Effector memory CD8-positive, alpha-beta T cell (primary cell): ENCODE measurements around the gene NHLRC4.

Experiments
- ATAC-seq: fragments of 150-1000 bp; cut with Tn5 transposase; replicated peaks from 2 replicates; pipeline ENCODE4 v1.10.0; 2021; ENCODE audit warnings: mild to moderate bottlenecking, moderate library complexity
- DNase-seq, 3 experiments: peaks; one replicate each; pipeline ENCODE4 v3.0.0; 2021
- H3K27ac Mint-ChIP-seq, 2 donors: one replicate each; pipeline ENCODE4 v1.8.0; 2022; ENCODE audit warnings: mild to moderate bottlenecking in 2 of 2, mixed read lengths in 2 of 2, moderate library complexity in 2 of 2
- H3K27me3 Mint-ChIP-seq, 2 donors: one replicate each; pipeline ENCODE4 v1.8.0; 2022; ENCODE audit warnings: mixed read lengths in 2 of 2
- H3K36me3 Mint-ChIP-seq: one replicate; pipeline ENCODE4 v1.8.0; 2022; ENCODE audit warnings: mild to moderate bottlenecking, moderate library complexity, mixed read lengths; ENCODE audit not compliant: insufficient read depth
- H3K4me1 Mint-ChIP-seq, 2 donors: one replicate each; pipeline ENCODE4 v1.8.0; 2022; ENCODE audit warnings: low read depth in 2 of 2, mixed read lengths in 2 of 2
- H3K4me3 Mint-ChIP-seq, 2 donors: one replicate each; pipeline ENCODE4 v1.8.0; 2022; ENCODE audit warnings: mild to moderate bottlenecking in 2 of 2, mixed read lengths in 2 of 2, moderate library complexity in 2 of 2
- H3K9me3 Mint-ChIP-seq, 2 donors: one replicate each; pipeline ENCODE4 v1.8.0; 2022; ENCODE audit warnings: mixed read lengths in 2 of 2

The NHLRC4 gene

GRCh38 chr16:561413-561794 lies 5.4 kb upstream of the NHLRC4 start:
- no peaks in the 10 kb centered on the region for H3K9me3 Mint-ChIP-seq
- H3K27ac Mint-ChIP-seq, result no peak overlapping the region
- H3K36me3 Mint-ChIP-seq, result no peaks in the 10 kb centered on the region
- no peak for ATAC-seq
- H3K4me3 Mint-ChIP-seq, result no peak overlapping the region
- DNase-seq, result no peak
- H3K27me3 Mint-ChIP-seq, result peaks cover 5 to 26% of the 10 kb centered on the region in 2 donors
- H3K4me1 Mint-ChIP-seq, result peaks cover 0 to 3% of the 10 kb centered on the region in 2 donors

DNA sequence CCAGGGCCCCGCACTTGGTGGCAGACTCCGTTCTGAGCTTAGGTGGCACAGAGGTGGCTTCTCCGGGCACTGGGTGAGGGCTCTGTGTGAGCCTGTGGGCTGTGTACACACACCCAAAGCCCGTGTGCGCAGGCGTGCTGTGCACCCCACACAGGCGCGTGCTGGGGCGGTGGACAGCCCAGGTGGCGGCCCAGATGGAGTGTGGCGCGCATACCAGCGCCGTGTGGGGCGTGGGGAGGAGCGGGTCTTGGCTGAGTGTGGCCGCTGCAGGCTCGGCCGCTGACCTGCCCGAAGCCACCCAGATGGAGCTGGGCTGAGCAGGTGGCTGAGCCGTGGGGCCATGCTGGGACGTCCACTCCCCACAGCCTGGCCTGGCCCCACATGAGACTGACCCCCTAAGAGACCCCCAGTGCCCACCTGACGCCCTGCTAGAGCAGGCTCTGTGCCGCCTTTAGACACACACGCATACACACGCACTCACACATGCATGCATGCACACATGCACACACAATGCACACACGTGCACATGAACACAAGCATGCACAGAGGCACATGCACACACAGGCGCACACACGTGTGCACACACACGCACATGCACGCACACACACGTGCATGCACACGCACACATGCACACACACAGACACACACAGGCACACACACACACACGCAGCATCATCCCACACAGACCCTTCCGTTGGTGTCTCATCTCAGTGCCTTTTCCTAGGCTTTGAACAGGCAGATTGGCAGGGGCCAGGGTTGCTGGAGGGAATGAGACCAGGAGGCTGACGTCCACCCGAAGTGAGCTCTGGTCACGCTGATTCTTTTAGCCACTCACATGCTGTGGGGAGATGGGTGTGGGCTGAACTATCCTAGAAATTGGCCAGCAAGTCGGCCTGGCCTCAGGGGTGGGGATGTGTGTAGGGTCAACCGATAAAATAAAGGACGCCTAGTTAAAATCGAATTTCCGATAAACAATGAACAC lies 4.6 kb upstream of the NHLRC4 start:
- H3K27ac Mint-ChIP-seq, result no peak overlapping the region
- H3K4me1 Mint-ChIP-seq, result peaks cover 0 to 11% of the 10 kb centered on the region in 2 donors
- peaks cover 5 to 23% of the 10 kb centered on the region in 2 donors for H3K27me3 Mint-ChIP-seq
- DNase-seq (no peak), ATAC-seq (no peak)
- no peaks in the 10 kb centered on the region for H3K36me3 Mint-ChIP-seq
- H3K9me3 Mint-ChIP-seq, result no peaks in the 10 kb centered on the region
- no peak overlapping the region for H3K4me3 Mint-ChIP-seq

DNA sequence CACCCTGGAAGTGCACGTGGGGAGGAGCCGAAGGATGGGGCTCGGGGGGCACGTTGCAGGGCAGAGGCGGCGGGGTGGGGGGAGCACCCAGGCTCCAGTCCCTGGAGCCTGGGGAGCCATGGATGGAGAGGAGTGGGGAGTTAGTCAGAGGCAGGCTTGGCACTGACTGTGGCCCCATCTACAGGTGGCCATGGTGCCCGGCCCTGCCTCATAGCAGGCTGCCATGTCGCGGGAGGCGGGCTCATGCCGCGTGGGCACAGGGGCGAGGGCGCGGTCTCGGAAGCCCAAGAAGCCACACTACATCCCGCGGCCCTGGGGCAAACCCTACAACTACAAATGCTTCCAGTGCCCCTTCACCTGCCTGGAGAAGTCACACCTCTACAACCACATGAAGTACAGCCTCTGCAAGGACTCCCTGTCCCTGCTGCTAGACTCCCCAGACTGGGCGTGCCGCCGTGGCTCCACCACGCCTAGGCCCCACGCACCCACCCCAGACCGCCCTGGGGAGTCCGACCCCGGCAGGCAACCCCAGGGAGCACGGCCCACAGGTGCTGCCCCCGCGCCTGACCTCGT lies 3.6 kb upstream of the NHLRC4 start:
- ATAC-seq, result no peak
- Mint-ChIP-seq H3K36me3 (no peaks in the 10 kb centered on the region), H3K27me3 (peaks cover 5 to 14% of the 10 kb centered on the region in 2 donors), H3K27ac (no peak overlapping the region), H3K4me3 (no peak overlapping the region), H3K4me1 (peaks cover 0 to 11% of the 10 kb centered on the region in 2 donors), H3K9me3 (no peaks in the 10 kb centered on the region)
- no peak for DNase-seq

DNA sequence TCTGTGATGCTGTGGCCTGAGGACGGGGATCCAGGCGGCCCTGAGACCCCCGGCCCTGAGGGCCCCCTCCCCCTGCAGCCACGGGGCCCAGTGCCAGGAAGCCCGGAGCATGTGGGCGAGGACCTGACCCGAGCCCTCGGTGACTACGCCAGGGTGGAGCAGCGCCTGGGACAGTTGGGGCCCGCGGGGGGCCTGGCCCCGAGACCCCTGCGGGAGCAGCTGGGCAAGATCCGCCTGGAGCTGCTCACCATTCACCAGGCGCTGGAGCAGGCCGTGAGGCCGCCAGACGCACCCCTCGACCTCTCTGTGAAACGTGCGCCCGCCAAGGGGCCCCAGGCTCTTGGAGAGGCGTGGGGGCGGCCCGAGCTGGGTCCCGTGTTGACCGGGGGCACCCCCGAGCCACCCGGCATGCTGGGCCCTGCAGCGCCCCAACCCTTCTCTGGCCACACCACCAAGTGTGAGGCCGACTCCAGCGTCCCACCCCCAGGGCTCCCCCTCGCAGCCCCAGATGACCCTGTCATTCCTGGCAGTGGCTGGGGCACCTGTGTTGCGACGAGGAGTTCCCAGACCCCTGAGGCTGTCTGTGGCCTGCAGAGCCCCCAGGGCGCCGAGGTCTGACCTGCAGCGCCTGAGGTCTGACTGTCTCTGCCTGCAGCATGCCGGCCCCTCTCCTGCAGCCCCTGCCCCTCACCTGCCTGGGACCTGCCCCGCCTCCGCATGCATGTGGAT lies 2.0 kb upstream of the NHLRC4 start:
- ATAC-seq (no peak), DNase-seq (no peak)
- no peaks in the 10 kb centered on the region for H3K9me3 Mint-ChIP-seq
- no peaks in the 10 kb centered on the region for H3K27me3 Mint-ChIP-seq
- no peak overlapping the region for H3K27ac Mint-ChIP-seq
- peaks cover 8 to 16% of the 10 kb centered on the region in 2 donors for H3K4me1 Mint-ChIP-seq
- no peak overlapping the region for H3K4me3 Mint-ChIP-seq
- H3K36me3 Mint-ChIP-seq, result peaks cover 8% of the 10 kb centered on the region

GRCh38 chr16:565419-566330 lies 1.1 kb upstream of the NHLRC4 start:
- ATAC-seq (no peak), DNase-seq (no peak)
- Mint-ChIP-seq H3K27ac (no peak overlapping the region), H3K4me1 (peaks cover 11 to 19% of the 10 kb centered on the region in 2 donors), H3K36me3 (peaks cover 12% of the 10 kb centered on the region), H3K9me3 (no peaks in the 10 kb centered on the region), H3K27me3 (no peaks in the 10 kb centered on the region), H3K4me3 (no peak overlapping the region)

DNA sequence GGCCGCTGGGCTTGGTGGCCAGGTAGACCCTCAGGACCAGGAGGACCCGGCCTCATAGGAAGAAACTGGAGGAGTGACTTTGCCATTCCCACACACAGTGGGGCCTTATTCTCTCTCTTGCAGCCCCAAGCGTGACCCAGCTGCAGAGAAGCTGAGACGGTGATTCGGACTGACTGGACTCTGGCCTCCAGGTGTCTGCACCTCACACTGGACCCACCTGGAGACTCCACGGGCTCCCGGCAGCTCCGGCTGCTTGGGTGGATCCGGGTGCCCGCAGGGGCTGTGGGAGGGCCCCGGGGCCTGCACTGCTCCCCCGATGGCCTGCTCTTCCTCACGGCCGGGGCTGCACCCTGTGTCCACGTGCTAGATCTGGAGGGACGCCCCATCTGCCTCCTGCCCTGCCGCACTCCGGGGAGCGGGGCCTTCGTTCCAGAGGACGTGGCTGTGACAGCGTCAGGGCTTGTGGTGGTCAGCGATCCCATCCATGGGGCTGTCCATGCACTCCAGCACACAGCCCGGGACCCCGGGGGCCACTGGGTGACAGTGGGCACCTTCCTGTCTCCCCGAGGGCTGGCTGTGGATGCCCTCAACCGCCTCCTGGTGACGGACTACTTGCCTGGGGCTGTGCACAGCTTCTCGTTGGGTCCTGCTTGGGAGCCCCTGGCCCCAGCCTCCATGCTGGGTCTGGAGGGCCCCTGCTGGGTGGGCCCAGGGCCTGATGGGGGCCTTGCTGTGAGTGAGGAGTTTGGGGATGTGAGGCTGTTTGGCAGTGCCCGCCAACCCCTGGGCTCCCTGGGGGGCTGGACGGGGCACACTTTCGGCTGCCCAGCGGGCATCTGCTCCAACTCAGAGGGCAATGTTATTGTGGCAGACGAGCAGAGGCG lies 810 bp downstream of the NHLRC4 start:
- Mint-ChIP-seq H3K9me3 (no peaks in the 10 kb centered on the region), H3K36me3 (peaks cover 23% of the 10 kb centered on the region), H3K27me3 (no peaks in the 10 kb centered on the region), H3K4me1 (peaks cover 26 to 32% of the 10 kb centered on the region in 2 donors), H3K27ac (peak overlapping the region; percentile 46 to 77), H3K4me3 (peak overlapping the region; percentile 61 to 67)
- DNase-seq, result no peak
- no peak for ATAC-seq

- no peaks in the 10 kb centered on the region for H3K9me3 Mint-ChIP-seq
- ATAC-seq, result no peak
- H3K36me3 Mint-ChIP-seq, result peaks cover 23% of the 10 kb centered on the region
- H3K4me1 Mint-ChIP-seq, result peaks cover 26 to 34% of the 10 kb centered on the region in 2 donors
- peak overlapping the region; percentile 84 to 88 for H3K4me3 Mint-ChIP-seq
- no peak for DNase-seq
- H3K27ac Mint-ChIP-seq, result peak overlapping the region; percentile 91 to 94
- H3K27me3 Mint-ChIP-seq, result no peaks in the 10 kb centered on the region
These were observed 1.8 kb downstream of the NHLRC4 start for GRCh38 chr16:568401-569258.

- Mint-ChIP-seq H3K27ac (peak within 1 kb of the TSS; percentile 94 to 97), H3K9me3 (no peaks in the 10 kb centered on the region), H3K27me3 (no peaks in the 10 kb centered on the region), H3K4me1 (peaks cover 26 to 34% of the 10 kb centered on the region in 2 donors), H3K36me3 (peaks cover 23% of the 10 kb centered on the region), H3K4me3 (peak within 1 kb of the TSS; percentile 84 to 88)
- ATAC-seq (peak; percentile 74), DNase-seq (peak; percentile 39 to 56 (median 53))
These were observed 2.8 kb downstream of the NHLRC4 start, which contains the start of gene PIGQ for GRCh38 chr16:569445-570254. PIGQ (plus strand) TSS chr16:569968; CDS start chr16:574075, 4,107 bp downstream.

DNA sequence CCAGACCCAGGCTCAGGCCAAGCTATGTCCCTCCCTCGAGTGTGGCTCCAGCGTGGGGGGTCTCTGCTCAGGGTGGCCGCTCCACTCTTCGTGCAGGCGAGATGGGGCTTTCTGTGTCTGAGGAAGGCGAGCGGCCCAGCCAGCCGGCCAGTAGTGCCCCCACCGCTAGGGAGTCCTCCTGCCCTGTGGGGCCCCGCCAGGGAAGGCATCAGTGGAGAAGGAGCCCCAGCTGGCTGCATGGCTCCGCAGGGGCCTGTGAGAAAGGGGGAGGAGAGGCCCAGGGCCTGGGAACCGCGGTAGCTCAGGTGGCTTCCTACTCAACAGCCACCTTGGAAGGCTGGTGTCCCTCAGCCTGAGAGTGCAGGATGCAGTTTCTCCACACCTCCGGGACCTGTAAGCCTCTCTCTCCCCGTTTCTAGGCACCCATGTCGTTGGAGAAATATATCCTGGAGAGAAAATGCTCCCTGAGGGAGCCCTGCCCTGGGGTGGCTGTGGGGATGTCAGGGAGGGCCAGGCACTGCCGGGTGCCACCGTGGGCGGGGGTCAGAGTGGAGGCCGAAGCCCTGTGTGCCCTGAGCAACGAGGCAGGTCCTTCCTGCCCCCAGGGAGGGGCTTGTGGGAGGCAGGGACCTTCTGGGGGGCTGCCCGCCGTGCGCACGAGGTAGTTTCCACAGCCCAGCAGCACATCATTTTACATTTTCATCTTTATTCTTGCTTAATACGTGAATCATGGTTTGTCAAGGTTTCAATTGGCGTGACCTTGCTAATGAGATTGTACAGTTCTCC lies 6.3 kb downstream of the NHLRC4 start:
- no peaks in the 10 kb centered on the region for H3K9me3 Mint-ChIP-seq
- H3K27ac Mint-ChIP-seq, result no peak overlapping the region
- no peak overlapping the region for H3K4me3 Mint-ChIP-seq
- ATAC-seq (no peak), DNase-seq (no peak)
- H3K4me1 Mint-ChIP-seq, result peaks cover 27 to 32% of the 10 kb centered on the region in 2 donors
- no peaks in the 10 kb centered on the region for H3K27me3 Mint-ChIP-seq
- H3K36me3 Mint-ChIP-seq, result peaks cover 23% of the 10 kb centered on the region

DNA sequence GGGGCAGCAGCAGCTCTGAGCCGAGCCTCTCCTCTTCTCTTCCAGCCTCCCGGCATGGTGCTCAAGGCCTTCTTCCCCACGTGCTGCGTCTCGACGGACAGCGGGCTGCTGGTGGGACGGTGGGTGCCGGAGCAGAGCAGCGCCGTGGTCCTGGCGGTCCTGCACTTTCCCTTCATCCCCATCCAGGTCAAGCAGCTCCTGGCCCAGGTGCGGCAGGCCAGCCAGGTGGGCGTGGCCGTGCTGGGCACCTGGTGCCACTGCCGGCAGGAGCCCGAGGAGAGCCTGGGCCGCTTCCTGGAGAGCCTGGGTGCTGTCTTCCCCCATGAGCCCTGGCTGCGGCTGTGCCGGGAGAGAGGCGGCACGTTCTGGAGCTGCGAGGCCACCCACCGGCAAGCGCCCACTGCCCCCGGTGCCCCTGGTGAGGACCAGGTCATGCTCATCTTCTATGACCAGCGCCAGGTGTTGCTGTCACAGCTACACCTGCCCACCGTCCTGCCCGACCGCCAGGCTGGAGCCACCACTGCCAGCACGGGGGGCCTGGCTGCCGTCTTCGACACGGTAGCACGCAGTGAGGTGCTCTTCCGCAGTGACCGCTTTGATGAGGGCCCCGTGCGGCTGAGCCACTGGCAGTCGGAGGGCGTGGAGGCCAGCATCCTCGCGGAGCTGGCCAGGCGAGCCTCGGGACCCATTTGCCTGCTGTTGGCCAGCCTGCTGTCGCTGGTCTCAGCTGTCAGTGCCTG lies 7.4 kb downstream of the NHLRC4 start:
- H3K36me3 Mint-ChIP-seq, result peaks cover 21% of the 10 kb centered on the region
- peaks cover 26 to 28% of the 10 kb centered on the region in 2 donors for H3K4me1 Mint-ChIP-seq
- no peak overlapping the region for H3K4me3 Mint-ChIP-seq
- H3K9me3 Mint-ChIP-seq, result no peaks in the 10 kb centered on the region
- ATAC-seq, result no peak
- no peak overlapping the region for H3K27ac Mint-ChIP-seq
- no peaks in the 10 kb centered on the region for H3K27me3 Mint-ChIP-seq
- DNase-seq, result no peak
